ENCODE results near the gene UBE2N.
A peak's percentile ranks its signal among the peaks of the same experiment; 100 is the strongest.
"Not testable (repeated sequence)": the region's sequence is repeated elsewhere in the genome, so short reads cannot be mapped to it uniquely, and the experiment has no call there.

Gene UBE2N

DNA sequence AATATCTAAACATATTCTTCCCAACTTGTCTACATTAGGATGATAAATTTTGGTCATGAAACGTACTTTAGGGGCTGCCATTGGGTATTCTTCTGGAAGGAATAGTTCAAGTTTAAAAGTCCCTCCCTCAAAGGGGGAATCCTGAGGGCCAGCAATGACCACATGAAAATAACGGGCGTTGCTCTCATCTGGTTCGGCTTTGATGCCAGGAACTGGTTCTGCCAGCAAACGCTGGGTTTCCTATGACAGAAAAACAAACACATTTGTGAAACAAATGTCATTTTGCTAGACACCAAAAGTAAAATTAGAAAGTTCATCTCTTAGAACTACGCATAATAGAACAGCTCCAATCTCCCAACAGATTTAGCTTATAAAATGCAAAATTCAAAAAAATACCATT is 30.7 kb downstream of the UBE2N start:
- DNase-seq (ENCODE audit: low spot score), result not testable (repeated sequence)

- not testable (repeated sequence) for DNase-seq (ENCODE audit: low spot score)
These were observed 32.2 kb downstream of the UBE2N start for GRCh38 chr12:93409343-93410187.

DNA sequence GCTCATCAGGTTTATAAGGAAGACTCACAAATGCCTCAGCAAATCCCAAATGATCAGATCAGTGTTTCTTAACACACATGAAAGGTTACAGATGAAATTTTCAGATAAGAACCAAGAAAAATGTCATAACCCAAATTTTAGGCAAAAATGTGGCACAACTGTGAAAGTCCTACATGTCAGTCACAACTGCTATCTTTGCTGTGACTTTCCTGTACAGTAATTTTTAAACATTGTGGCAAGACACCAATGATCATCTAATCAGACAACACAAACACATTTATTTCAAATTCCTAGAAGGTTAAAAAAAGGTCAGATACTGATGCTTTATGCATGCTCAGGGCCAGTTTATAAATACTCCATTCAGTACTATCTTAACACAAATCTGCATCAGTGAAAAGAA is 32.9 kb downstream of the UBE2N start:
- no peak for DNase-seq (ENCODE audit: low spot score)

DNA sequence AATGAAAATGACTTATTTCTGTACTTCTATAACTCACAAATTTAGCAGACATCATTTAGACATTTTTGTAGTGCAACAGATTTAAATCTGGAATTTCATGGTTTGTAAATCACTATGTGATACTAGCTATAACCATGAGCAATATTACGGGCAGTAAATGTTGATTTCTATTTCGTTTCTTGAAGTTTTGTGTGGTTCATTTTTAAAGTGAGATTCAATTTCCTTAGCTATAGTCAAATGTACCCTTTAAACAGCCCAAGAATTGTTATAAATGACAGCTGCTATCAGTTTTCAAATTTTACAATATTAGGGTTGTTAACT is 33.8 kb downstream of the UBE2N start:
- no peak for DNase-seq (ENCODE audit: low spot score)

DNA sequence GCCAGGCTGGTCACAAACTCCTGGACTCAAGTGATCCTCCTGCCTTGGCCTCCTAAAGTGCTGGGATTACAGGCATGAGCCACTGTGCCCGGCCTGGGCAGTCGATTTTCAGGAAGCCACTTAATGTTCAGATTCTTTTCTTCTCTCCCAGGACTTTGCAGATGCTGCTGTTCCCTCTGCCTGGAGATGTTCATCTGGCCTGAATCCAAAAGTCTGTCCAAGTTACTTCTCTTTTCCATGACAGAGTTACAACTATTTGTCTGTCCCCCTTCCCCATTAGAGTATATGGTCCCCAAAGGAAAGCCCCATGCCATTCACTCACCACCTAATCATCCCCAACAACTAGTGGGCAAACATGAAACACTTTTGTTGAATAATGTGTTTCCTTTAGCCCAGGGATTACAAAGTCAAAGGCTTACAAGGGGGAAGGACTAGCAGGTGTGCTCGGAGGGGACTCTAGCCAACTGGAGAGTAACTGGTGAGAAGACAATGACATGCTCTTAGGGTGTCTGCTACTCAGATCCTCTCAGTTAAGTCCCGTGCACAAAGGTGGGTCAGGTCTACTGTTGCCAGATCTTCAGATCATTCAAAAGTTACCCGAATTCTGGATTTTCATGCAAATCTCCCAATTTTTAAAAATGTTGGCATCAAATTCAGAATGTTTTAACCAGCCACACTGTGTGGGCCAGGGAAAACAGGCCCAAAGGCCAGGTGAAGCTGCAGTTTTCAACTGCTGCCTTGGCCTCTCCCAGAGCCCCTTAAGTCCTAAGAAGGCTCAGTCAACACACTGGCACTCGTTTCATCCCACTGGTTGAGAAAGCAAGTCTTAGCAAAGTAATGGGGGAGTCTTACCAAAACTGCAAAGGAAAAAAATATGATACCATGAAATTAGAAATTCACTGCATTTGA is 34.4 kb downstream of the UBE2N start:
- DNase-seq (ENCODE audit: low spot score), result no peak

GRCh38 chr12:93404961-93405849 is 36.5 kb downstream of the UBE2N start:
- DNase-seq (ENCODE audit: low spot score), result no peak

DNA sequence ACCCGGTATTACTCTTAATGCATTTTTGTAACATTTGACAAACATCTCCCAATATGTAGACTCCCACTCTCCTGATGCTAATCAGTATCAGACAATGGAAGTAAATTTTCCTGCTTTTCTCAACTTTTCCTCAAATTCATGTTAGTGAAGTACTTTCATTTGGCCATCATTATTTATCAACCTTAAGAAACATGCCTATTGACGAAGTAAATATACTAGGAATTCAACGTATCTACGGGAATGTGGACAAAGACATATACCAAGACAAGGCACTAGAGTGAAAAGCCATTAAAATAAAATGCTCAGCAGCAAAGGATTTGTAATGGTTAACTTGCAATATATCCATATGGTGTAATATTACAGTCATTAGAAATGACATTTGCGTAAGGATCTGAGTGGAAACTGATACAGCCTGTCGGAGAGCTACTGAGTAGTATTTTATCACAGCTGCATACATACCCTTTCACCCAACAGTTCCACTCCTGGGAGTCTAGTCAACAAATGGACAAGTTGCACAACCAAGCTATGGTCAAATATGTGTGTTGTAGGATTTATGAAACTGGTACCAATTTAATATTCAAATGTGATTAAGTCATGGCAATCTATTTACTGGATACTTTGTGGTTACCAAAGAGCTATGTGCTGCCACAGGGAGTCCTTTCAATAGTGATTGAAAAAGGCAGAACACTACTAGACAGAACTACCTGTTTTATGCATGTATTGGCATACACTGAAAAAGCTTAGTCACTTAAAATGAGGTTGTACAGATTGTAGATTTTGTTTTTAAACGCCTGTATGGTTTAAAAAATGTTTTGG is 37.6 kb downstream of the UBE2N start:
- no peak for DNase-seq (ENCODE audit: low spot score)

GRCh38 chr12:93402333-93403311 is 39.1 kb downstream of the UBE2N start:
- DNase-seq (ENCODE audit: low spot score), result no peak

DNA sequence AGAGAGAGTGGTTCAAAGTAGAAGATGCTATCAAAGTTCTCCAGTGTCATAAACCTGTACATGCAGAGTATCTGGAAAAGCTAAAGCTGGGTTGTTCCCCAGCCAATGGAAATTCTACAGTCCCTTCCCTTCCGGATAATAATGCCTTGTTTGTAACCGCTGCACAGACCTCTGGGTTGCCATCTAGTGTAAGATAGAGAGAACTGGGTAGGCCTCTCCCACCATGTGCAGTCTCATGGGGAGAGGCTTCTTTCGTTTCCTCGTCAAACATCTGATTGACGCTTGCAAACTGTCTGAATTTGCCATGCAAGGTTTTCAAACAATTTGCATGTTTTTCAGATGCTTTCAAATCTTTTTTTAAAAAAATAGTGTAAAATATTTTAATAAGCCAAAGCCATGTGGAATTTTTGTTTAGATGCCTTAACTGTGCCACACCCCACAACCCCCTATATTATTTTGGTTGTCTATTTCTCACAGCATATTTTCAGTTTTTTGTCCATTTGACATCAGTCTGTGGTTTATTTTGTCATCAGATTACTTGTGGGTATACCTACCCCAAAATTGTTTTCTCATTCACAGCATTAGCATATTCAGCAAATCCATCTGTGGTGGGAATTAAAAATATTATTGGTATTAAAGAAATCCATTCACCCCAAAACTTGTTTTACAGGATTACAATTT is 42.4 kb downstream of the UBE2N start:
- not testable (repeated sequence) for DNase-seq (ENCODE audit: low spot score)

DNA sequence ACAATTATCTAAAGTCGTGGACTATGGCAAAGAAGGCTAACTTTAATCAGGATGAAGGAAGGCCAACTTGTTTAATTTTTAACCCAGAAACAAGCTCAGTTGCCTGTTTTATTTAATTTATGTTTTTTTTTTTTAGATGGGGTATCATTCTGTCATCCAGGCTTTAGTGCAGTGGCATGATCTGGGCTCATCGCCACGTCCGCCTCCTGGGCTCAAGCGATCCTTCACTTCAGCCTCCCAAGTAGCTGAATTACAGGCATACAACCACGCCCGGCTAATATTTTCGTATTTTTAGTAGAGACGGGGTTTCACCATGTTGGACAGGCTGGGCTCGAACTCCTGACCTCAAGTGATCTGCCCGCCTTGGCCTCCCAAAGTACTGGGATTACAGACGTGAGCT is 44.3 kb downstream of the UBE2N start:
- DNase-seq (ENCODE audit: low spot score), result no peak

DNA sequence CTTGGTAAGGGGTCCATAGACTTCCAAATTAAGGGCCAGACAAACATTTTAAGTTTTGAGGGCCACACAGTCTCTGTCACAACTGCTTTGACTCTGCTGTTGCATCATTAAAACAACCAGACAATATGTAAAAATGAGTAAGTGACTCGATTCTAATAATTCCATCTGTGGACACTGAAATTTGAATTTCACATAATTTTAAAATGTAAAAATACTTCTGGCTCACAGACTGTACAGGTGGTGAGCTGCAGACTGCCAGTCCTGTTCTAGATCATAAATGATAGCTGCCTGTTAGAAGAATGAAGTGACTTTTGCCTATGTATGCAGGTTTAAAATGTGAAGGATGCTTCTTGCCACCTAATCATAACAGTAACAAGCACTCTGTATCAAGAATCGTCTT is 48.3 kb downstream of the UBE2N start:
- no peak for DNase-seq (ENCODE audit: low spot score)

- DNase-seq (ENCODE audit: low spot score), result no peak
These were observed 51.0 kb downstream of the UBE2N start for GRCh38 chr12:93390549-93391297.

DNA sequence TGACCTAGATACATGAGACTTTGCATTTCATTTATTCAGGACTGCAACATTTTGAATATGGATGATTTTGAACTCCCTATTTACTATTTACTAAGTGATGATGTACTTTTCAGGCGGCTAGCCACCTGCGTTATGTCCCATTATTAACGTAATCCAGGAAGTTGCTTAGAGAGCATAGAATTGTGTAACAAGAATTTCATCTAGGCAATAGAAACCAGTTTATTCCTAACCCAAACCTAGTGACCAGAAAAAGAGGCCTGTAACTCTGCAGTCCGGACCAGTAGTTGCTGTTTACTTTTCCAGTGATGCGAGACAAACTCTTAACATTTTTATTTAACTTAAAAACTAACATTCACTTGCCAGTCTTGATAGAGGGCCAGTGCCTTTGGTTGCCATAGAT is 51.7 kb downstream of the UBE2N start:
- no peak for DNase-seq (ENCODE audit: low spot score)

DNA sequence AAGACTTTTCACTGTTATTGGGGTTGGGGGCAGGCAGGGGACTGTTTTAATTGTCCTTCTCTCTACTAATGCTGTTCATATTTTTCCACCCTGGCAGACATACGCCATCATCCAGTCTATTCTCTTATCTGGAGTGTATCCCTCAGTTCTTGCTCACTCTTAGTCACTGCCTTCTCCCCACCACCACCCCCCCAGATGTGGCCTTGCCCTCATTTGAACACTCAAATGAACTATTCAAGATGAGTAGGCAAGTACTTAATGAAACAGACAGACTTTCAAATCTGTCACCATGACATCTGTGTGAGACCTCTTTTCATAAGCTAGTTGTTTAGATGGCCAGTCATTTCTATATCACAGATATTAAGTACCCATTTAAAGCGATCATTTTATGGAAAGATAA is 54.0 kb downstream of the UBE2N start:
- DNase-seq (ENCODE audit: low spot score), result peak; percentile 66

DNA sequence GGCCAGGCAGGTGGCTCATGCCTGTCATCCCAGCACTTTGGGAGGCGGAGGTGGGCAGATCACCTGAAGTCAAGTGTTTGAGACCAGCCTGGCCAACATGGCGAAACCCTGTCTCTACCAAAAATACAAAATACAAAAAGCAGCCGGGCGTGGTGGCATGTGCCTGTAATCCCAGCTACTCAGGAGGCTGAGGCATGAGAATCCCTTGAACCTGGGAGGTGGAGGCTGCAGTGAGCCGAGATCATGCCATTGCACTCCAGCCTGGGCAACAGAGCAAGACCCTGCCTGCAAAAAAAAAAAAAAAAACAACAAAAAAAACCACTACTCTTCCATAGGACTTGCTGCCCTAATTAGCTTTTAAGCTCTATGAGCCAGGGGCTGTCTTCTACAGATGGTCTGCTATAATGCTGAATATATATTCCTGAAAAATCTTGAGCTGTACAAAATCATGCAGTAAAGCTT is 59.7 kb downstream of the UBE2N start:
- not testable (repeated sequence) for DNase-seq (ENCODE audit: low spot score)

- DNase-seq (ENCODE audit: low spot score), result no peak
These were observed 60.4 kb downstream of the UBE2N start for GRCh38 chr12:93381161-93381975.

GRCh38 chr12:93380480-93381121 is 61.1 kb downstream of the UBE2N start:
- peak; percentile 30 for DNase-seq (ENCODE audit: low spot score)

Data from GM03348 (cell line).